ENCODE data around the gene MAPKAPK5.
"Not testable (repeated sequence)": the region's sequence is repeated elsewhere in the genome, so short reads cannot be mapped to it uniquely, and the experiment has no call there.

GRCh38 chr12:111835531-111836181 is 6.4 kb upstream of the MAPKAPK5 start:
- TF ChIP-seq CTCF (IDR thresholded peaks at IDR 0.05; ENCODE audit: low read depth, low read length, missing input control); MAX (IDR thresholded peaks at IDR 0.05); REST (IDR thresholded peaks at IDR 0.05); RXRA (IDR thresholded peaks at IDR 0.05); JUND (IDR thresholded peaks at IDR 0.05); TAF1 (conservative IDR thresholded peaks at IDR 0.05); YY1 (IDR thresholded peaks at IDR 0.05); SP1 (IDR thresholded peaks at IDR 0.05); GABPA (IDR thresholded peaks at IDR 0.05 in 1 of 2, conservative IDR thresholded peaks at IDR 0.05 in 1 of 2): not testable (repeated sequence)
